Ishikawa (cell line): ENCODE measurements around the gene DCDC2.

Experiments used
- CREB1 ChIP-seq: IDR thresholded peaks from 2 replicates; pipeline ENCODE4 v1.6.1; 2012; ENCODE audit warnings: low read depth
- EGR1 ChIP-seq: IDR thresholded peaks from 2 replicates; pipeline ENCODE4 v1.6.1; 2012
- EP300 ChIP-seq: IDR thresholded peaks from 2 replicates; pipeline ENCODE4 v1.6.1; 2012; ENCODE audit warnings: borderline replicate concordance
- FOXM1 ChIP-seq: IDR thresholded peaks from 2 replicates; pipeline ENCODE4 v1.6.1; 2012; ENCODE audit warnings: low read depth, borderline replicate concordance
- MAX ChIP-seq: IDR thresholded peaks from 2 replicates; pipeline ENCODE4 v1.6.1; 2012
- NFIC ChIP-seq: IDR thresholded peaks from 2 replicates; pipeline ENCODE4 v1.6.1; 2012
- RAD21 ChIP-seq: IDR thresholded peaks from 2 replicates; pipeline ENCODE4 v1.6.1; 2012; ENCODE audit warnings: low read depth
- REST ChIP-seq: IDR thresholded peaks from 2 replicates; pipeline ENCODE4 v1.6.1; 2012; ENCODE audit warnings: low read depth, mild to moderate bottlenecking
- TAF1 ChIP-seq: IDR thresholded peaks from 2 replicates; pipeline ENCODE4 v1.6.1; 2012; ENCODE audit warnings: low read depth, mild to moderate bottlenecking
- TCF12 ChIP-seq: IDR thresholded peaks from 2 replicates; pipeline ENCODE4 v1.6.1; 2012; ENCODE audit warnings: low read depth
- TEAD4 ChIP-seq: IDR thresholded peaks from 2 replicates; pipeline ENCODE4 v1.6.1; 2012
- USF1 ChIP-seq: IDR thresholded peaks from 2 replicates; pipeline ENCODE4 v1.6.1; 2012
- YY1 ChIP-seq: IDR thresholded peaks from 2 replicates; pipeline ENCODE4 v1.6.1; 2012; ENCODE audit warnings: low read depth
- ZBTB7A ChIP-seq: IDR thresholded peaks from 2 replicates; pipeline ENCODE4 v1.6.1; 2012; ENCODE audit warnings: low read depth

- TF ChIP-seq ZBTB7A (no peak), NFIC (no peak), TAF1 (peak; percentile 94), MAX (peak; percentile 66), TEAD4 (0 out of 2 replicates have a peak, but pooled peaks have one; percentile 20), FOXM1 (no peak), YY1 (peak; percentile 70; the same call in 1 of the 2 replicates), EGR1 (no peak), EP300 (no peak), TCF12 (no peak), RAD21 (no peak), CREB1 (no peak), REST (peak; percentile 54; the same call in 1 of the 2 replicates), USF1 (0 out of 2 replicates have a peak, but pooled peaks have one; percentile 16)
Measured at GRCh38 chr6:24402697-24403500, 45.0 kb upstream of the DCDC2 start, which contains the start of gene MRS2.
